Measurements from ENCODE around the gene SCGB2B2.

DNA sequence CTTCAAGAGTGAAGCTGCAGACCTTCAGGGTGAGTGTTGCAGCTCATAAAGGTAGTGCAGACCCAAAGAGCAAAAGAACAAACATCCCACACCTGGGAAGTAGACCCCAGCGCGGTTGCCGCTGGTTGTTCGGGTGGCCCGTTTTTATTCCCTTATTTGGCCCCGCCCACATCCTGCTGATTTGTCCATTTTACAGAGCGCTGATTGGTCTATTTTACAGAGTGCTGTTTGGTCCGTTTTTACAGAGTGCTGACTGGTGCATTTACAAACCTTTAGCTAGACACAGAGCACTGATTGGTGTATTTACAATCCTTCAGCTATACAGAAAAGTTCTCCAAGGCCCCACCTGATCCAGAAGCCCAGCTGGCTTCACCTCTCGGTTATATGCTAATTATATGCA, 1.0 kb downstream of the SCGB2B2 start:
- TF ChIP-seq TAF1 (IDR thresholded peaks at IDR 0.05; ENCODE audit: low read depth) (no peak), RAD21 (IDR thresholded peaks at IDR 0.05; ENCODE audit: low read depth) (no peak), EGR1 (IDR thresholded peaks at IDR 0.05) (no peak)

Data from Ishikawa (cell line).